GM19099 (cell line): ENCODE data around the gene TSPAN2.

Experiments used
- POLR2A ChIP-seq: IDR thresholded peaks from 3 replicates; pipeline ENCODE4 v1.6.1; 2011; ENCODE audit warnings: low read depth; ENCODE audit not compliant: insufficient read length; ENCODE audit errors: extremely low read depth

Gene TSPAN2

DNA sequence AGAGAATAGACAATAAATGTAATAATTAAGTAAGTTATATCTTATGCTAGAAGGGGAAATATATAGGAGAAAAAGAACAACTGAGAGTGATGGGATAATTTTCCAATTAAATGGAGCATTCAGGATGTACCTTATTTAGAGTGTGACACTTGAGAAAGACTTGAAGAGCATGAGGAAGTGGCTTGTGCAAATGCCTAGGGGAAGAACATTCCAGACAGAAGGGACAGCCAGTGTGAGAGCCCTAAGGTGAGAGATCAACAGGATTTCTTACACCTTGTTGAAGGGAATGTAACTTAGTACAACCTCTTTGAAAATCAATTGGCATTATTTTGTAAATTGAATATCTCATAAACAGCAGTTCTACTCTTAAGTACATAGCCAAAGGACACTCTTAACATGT is 28.8 kb upstream of the TSPAN2 start:
- TF ChIP-seq POLR2A = no peak

DNA sequence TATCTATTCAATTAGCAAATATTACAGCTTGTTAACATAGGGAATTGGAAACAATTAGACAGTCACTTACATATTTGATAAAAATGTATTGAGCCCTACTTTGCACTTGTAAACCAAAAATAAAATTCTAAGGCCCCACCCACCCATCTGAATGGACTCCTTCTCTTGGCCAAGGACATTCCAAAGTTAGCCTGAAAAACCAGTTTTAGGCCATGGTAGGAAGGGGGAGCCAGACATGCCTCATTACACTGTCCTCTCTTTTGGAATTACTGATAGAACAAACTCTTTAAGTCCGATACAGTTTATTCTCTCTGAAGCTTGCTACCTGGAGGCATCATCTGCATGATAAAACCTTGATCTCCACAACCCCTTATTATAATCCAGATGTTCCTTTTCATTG is 28.0 kb upstream of the TSPAN2 start:
- TF ChIP-seq POLR2A = no peak

DNA sequence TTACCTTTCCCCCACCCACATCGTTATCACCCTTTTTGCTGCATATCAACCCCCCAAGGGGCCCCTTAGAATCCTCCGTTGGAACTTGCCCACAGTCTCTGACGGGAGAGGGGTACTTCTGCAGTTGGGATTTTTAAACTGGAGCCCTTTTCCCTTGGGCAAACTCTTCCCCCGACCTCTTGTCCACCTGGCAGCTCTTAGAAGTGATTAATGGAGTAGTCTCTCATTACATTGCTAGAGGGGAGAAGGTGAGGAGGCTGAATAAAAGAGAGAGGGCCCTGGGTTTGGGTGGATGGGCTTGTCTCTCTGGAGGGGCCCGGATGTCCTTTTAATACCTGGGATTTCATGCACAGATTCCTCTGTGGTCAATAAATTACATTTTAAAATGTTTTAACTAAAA is 27.2 kb upstream of the TSPAN2 start:
- TF ChIP-seq POLR2A = no peak

DNA sequence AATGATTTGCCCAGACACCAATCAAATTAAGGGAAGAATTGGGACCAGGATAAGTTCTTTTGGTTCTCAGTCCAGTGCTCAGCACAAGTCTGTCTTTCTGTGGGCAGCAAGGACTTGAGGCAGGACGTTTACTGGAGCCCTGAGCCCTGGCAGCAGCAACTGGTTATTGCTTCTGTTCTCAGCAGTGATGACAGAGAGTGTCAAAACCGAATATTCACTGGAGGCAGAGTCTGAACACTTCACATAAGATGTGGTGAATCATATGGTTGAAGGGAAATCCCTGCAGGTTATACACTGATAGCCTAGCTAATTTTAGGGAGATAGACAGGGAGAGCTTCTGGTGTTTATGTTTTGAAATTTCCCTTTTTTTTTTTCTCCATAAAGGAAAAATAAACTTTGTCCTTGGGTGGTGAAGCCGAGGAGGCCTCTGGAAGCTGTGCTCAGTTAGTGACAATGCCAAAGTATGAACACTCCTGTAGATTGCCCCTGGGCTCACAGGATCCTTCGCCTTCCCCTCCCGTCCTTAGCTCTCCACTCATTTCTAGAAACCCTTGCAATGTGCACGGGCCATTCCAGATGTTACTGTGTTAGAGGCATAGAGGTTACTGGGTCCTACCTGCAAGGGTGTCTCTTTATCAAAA is 26.3 kb upstream of the TSPAN2 start:
- no peak for TF ChIP-seq POLR2A

DNA sequence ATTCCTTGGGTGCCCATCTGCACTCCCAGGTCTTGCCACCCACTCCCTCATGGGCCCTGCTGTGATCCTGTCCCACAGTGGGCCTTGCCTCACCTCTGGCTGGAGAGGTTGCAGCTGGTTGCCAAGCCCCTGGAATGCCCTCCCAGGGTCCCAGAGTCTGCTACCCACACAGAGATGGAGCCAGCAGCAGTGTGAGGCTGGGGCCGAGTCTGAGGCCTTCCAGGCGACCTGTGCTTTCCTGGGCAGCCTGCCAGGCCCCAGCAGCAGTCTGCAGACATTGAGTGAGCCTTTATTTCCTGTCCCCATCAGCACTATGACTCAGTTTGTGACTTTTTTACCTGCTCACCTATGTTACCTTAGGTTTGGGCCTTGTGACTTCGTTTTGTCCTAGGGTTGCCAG is 25.0 kb upstream of the TSPAN2 start:
- no peak for TF ChIP-seq POLR2A

DNA sequence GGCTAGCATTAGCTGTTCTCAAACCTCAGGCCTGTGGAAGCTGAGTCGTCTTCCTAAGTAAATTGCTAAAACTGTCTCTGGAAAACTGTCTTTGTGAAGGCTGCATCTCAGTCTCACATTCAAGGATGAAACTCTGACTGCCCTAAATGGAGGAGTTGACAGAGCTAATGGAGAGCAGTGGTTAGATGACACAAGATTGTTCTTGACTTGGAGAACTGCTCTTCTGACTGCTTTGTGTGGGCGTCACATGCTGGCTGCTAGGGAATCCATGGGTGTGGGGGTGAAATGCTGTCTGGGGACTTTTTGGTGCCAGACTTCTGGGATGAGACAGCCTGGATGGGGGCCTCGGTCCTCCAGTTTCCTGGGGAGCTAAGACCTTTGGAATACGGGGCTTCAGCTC is 24.5 kb upstream of the TSPAN2 start:
- no peak for TF ChIP-seq POLR2A

DNA sequence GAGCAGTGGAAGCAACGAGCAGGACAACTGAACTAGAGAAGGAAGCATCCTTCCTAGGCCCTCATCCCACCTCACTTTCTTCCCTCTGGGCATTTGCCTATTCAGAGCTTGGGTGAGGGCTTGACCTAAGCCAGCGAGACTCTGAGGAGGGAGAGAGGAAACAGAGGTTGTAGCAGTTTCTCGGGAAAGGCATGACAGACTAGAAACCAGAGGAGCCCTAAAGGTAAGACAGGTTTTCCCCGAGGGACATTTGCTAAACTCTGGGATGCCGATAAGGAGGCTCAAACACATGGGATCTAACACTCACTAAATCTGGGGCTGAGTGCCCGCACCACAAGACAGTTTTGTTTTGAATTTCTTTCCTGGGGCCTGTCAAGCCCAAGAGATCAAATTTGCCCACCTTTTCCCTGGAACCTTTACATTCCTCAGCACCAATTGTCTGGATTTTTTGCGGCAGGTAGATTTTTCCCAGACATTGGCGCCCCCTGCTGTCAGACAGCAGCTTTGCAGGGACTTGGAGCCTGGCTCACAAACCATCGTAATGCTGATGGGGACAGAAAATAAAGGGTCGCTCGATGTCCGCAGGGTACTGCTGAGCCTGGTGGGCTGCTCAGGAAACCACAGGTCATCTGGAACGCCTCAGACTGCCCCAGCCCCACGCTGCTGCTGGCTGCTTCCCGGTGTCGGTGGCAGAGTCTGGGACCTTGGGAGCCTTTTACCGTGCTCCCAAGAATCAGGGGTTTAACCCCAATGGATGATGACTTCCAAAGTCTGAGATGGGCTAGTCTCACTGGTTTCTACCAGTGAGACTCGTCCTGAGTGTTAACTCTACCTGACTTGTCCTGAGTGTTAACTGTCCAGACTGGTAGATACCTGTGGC is 23.4 kb upstream of the TSPAN2 start:
- no peak for TF ChIP-seq POLR2A

DNA sequence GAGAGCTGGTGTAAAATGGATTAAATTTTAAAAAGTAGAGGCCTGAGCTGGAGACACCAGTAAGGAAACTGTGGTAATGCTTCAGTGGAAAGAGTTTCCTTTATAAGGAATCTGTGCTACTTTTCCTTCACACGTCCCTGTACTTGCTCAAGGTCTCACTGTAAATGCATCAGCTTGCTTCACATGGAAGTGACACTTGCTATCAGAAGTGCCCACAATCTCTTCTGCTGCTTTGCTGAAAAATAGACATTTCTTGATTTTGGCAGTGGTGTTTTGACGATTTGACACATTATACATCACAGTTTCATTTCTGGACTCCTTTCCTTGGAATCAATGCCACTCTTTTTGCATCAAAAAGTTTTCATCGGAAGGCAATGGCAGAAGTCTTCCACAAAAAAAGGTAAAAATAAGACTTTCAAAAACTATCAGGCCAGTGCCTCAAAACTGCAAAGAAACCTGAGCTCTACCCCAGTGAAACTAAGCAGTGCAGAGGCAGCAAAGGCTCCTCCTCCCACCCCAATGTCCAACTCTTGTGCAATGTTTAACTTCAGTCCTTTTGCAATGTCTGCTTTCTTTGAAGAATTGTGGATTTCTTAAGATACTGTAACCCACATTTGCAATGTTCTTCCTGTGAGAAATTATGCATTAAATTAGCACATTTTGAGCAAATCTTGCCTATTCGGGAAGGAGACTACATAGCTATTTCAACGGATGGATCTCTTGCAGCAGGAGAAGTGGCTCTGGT is 18.4 kb upstream of the TSPAN2 start:
- TF ChIP-seq POLR2A = no peak

DNA sequence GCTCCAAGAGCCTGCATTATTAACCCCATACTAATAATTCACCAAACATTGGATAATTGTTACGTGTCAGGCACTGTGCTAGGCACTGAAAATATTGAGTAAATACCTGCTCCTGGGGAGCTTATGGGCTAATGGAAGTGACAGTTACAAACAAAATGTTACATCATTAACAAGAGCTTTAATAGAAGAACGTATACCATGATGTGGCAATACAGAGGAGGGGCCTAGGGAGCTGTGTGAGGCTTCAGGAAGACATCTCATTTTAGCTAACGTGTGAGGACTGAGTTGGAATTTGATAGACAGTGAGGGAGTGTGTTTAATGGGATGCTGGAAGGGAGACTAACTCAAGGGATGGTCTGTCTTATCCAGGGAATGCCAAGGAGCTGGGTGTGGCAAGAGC is 16.5 kb upstream of the TSPAN2 start:
- no peak for TF ChIP-seq POLR2A

DNA sequence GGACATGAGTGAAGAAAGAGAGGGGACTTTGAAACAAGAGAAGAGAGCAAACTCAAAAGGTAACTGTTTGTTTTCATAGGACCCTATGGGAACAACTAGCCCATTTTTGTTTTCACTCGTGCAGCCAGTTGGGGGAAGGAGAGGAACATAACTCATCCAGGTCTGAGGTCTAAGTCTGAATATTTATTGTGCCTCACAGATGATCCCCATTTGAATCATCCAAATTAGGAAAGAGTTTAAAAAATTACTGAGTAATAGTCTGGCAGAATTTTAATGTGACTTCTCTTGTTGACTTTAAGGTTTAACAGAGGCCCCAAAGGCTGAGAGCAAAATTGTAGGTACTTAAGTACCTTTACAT is 10.4 kb upstream of the TSPAN2 start:
- no peak for TF ChIP-seq POLR2A

DNA sequence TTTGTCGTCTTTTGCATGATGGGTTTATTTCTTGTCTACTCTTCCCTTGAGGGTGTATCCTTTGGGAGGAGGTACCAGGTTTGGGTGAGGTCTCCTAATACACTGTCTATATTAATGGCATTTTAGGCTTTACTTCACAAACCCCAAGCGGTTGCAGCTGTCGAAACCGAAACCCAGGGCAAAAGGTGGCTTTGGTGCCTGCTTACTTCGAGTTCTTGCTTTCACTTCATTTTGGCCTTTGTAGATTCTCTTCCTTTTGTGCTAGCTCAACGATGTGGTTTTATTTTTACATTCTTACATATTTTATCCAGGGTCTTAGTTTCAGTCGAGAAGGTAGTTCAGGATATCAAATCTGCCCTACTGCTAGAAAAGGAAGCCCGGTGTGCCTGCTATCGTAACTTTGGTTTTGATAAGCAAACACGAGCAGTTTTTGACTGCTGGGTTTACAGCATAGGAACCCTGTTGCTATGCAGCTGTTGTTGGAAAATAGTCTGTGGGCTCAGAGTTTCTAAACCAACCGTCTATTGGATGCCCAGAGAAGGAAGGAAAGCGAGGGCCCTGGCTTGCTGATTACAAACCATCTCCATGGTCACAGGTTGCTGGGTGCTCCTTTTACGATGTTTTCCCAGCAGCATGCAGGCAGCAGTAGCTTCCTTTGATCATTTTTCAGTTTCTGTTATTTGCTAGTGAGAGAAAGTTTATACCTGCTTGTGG is 9.8 kb upstream of the TSPAN2 start:
- TF ChIP-seq POLR2A = no peak

DNA sequence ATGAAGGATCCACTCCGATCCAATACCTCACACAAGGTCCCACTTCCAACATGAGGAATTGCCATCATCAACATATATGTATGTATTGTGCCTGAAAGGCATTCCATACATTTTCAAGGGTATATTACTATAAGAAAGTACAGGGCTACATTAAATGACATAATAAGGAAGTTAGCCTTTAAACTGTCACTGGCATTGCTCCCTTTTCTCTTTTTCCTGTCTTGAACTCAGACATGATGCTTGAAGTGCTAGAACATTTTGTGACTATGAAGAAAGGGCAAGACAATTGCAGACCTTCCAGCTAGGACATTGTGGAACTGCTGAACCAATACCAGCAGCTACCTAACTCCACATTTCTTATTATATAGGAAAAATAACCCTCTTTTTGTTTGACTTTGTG is 2.9 kb upstream of the TSPAN2 start:
- no peak for TF ChIP-seq POLR2A

DNA sequence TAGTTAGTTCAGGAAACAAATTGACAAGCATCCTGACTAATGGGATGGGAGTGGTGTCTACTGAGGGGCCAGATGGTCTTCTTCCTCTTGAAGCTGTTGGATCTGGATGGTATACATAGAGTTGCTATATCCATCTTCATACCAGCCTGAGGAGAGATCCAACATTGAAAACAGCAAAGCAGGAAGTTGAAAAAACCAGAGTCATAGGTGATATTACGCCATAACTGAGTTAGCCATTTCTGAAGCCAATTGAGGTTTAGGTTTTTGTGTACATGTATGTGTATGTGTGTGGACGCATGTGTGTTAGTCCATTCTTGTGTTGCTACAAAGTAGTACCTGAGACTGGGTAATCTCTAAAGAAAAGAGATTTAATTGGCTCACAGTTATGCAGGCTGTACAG is 2.3 kb upstream of the TSPAN2 start:
- no peak for TF ChIP-seq POLR2A

DNA sequence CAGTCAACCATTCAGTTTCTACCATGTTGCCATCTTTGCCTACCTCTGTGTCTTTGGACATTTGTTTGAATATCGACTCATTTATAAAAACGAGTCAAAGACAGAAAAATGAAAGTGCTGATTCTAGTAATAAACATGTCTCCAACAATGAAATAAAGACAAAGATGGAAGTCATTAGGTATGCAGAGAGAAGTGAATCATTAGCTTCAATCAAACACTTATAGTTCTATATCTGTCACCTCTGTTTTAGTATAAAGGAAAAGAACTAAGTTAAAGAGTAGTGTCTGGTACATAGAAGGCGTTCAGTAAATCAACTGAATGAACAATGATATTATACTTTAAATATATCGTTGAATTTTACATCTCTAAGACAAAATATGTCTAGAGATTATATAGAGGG is 1.7 kb upstream of the TSPAN2 start:
- no peak for TF ChIP-seq POLR2A

DNA sequence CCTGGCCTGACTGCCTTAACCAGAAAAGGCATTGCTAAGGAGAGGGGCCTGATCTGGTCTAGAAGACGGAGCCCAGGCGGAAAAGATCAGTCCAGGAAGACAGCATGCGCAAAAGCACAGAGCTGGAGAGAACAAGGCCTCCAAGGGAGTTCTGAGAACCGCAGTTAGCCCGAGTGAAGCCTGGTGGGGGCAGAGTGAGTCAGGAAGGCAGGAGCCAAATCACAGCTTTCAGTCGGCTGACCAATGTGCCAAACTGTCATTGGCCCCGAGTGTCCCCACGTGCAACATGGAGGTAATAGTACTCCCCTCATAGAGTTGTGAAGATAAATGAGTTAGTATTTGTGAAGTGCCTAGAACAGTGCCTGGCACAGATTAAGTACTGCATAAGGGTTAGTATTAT is 1.2 kb upstream of the TSPAN2 start:
- TF ChIP-seq POLR2A = no peak
